CD14-positive monocyte (primary cell): Measurements from ENCODE around the gene TMEM218. TPM values are rescaled to one million over a fixed set of nuclear protein-coding genes. Genes with fewer than 3 reads are reported as not detected.

Source experiments
- DNase-seq, 3 donors: peaks; one replicate each; pipeline ENCODE4 v3.0.0-alpha.2; 2011 to 2022
- H2AFZ ChIP-seq: 2 replicates; pipeline ENCODE4 v1.6.0; 2012; ENCODE audit warnings: mild to moderate bottlenecking, low read depth, low read length, inconsistent platforms; ENCODE audit not compliant: insufficient read depth, poor library complexity, severe bottlenecking
- H3K27ac ChIP-seq, 2 donors: 1 replicate in 1 of 2; 2 replicates in 1 of 2; pipeline ENCODE4 v1.5.1; 2012 to 2013; ENCODE audit warnings: low read length in 2 of 2, control low read depth in 1 of 2, inconsistent platforms in 1 of 2, low read depth in 1 of 2, mild to moderate bottlenecking in 1 of 2
- H3K27me3 ChIP-seq, 2 donors: one replicate each; pipeline versions ENCODE4 v1.6.0 to v1.6.1; 2011 to 2013; ENCODE audit warnings: low read length in 2 of 2; ENCODE audit not compliant: control insufficient read depth in 2 of 2, insufficient read depth in 2 of 2
- H3K36me3 ChIP-seq, 2 donors: replicated peaks in 1 of 2; 1 replicate in 1 of 2; 2 replicates in 1 of 2; pipeline versions ENCODE4 v1.5.1 to v1.6.1; 2012 to 2013; ENCODE audit warnings: low read length in 2 of 2, control low read depth in 1 of 2, inconsistent platforms in 1 of 2, mild to moderate bottlenecking in 1 of 2; ENCODE audit not compliant: insufficient read depth in 2 of 2, control insufficient read depth in 1 of 2
- H3K4me1 ChIP-seq, 2 donors: 1 replicate in 1 of 2; 2 replicates in 1 of 2; pipeline versions ENCODE4 v1.5.1 to v1.6.1; 2012 to 2013; ENCODE audit warnings: low read length in 2 of 2, control low read depth in 1 of 2, inconsistent platforms in 1 of 2, mild to moderate bottlenecking in 1 of 2, moderate library complexity in 1 of 2; ENCODE audit not compliant: insufficient read depth in 2 of 2, control insufficient read depth in 1 of 2
- H3K4me2 ChIP-seq: replicated peaks from 2 replicates; pipeline ENCODE3; 2012; ENCODE audit warnings: low read length, moderate library complexity, mild to moderate bottlenecking; ENCODE audit not compliant: poor library complexity, severe bottlenecking; ENCODE audit errors: extremely low read depth
- H3K4me3 ChIP-seq, 3 experiments: fragments of 200-600 bp in 1 of 3; sonication (generic) in 1 of 3; replicated peaks in 1 of 3; 1 replicate in 2 of 3; 2 replicates in 1 of 3; pipeline ENCODE4 v1.5.1; 2011 to 2013; ENCODE audit warnings: low read length in 3 of 3, mild to moderate bottlenecking in 3 of 3, control low read depth in 2 of 3, low read depth in 2 of 3, inconsistent platforms in 1 of 3, moderate library complexity in 1 of 3
- H3K79me2 ChIP-seq: 2 replicates; pipeline ENCODE4 v1.6.0; 2012; ENCODE audit warnings: mild to moderate bottlenecking, control low read depth, inconsistent platforms, low read length, moderate library complexity; ENCODE audit not compliant: insufficient read depth
- H3K9ac ChIP-seq: 2 replicates; pipeline ENCODE4 v1.6.0; 2017; ENCODE audit warnings: low read length, mild to moderate bottlenecking; ENCODE audit not compliant: insufficient read depth, poor library complexity, severe bottlenecking
- H3K9me3 ChIP-seq, 2 donors: replicated peaks in 1 of 2; 1 replicate in 1 of 2; 2 replicates in 1 of 2; pipeline versions ENCODE4 v1.5.1 to v1.6.1; 2012 to 2013; ENCODE audit warnings: low read length in 2 of 2, control low read depth in 1 of 2; ENCODE audit not compliant: control insufficient read depth in 1 of 2, insufficient read depth in 1 of 2
- H4K20me1 ChIP-seq: 2 replicates; pipeline ENCODE4 v1.6.0; 2012; ENCODE audit warnings: mild to moderate bottlenecking, low read length, control low read depth, moderate library complexity; ENCODE audit not compliant: insufficient read depth
- H3K27ac Mint-ChIP-seq, 7 donors: one replicate each; pipeline ENCODE4 v1.8.0; 2020; ENCODE audit warnings: mild to moderate bottlenecking in 7 of 7, mixed read lengths in 7 of 7, moderate library complexity in 6 of 7, inconsistent platforms in 2 of 7
- H3K27me3 Mint-ChIP-seq, 3 donors: one replicate each; pipeline ENCODE4 v1.8.0; 2021 to 2022; ENCODE audit warnings: low read depth in 3 of 3, mild to moderate bottlenecking in 3 of 3, mixed read lengths in 3 of 3, moderate library complexity in 3 of 3, inconsistent platforms in 1 of 3
- H3K36me3 Mint-ChIP-seq, 2 donors: one replicate each; pipeline ENCODE4 v1.8.0; 2020; ENCODE audit warnings: mixed read lengths in 2 of 2, inconsistent platforms in 1 of 2, mild to moderate bottlenecking in 1 of 2
- H3K4me1 Mint-ChIP-seq: one replicate; pipeline ENCODE4 v1.8.0; 2020; ENCODE audit warnings: mild to moderate bottlenecking, mixed read lengths
- H3K4me3 Mint-ChIP-seq, 2 donors: one replicate each; pipeline ENCODE4 v1.8.0; 2020; ENCODE audit warnings: mild to moderate bottlenecking in 2 of 2, mixed read lengths in 2 of 2, moderate library complexity in 1 of 2
- H3K9me3 Mint-ChIP-seq, 7 donors: one replicate each; pipeline ENCODE4 v1.8.0; 2020 to 2022; ENCODE audit warnings: mixed read lengths in 7 of 7, mild to moderate bottlenecking in 6 of 7, moderate library complexity in 6 of 7, inconsistent platforms in 2 of 7
- CTCF ChIP-seq: fragments of 200-600 bp; IDR thresholded peaks from one replicate; pipeline ENCODE4 v1.8.0; 2022; ENCODE audit warnings: antibody characterized with exemption, mild to moderate bottlenecking
- WGBS: methylation state at CpG from one replicate; pipeline ENCODE4 v1.1.5; 2013; ENCODE audit warnings: missing lambda C conversion rate; ENCODE audit not compliant: insufficient coverage; 5-methylcytosine and 5-hydroxymethylcytosine counted together
- intact Hi-C, 2 donors: fragments of 100-400 bp; cut with micrococcal nuclease; formaldehyde crosslinking; loops; one replicate each; pipeline versions ENCODE4 v1.15.0 to v1.15.1; 2023
- polyA plus RNA-seq, 3 donors: library from polyadenylated mRNA; depleted of rRNA in 1 of 3; unstranded in 2 of 3; stranded (reverse) in 1 of 3; fragments of 300-500 nt in 2 of 3; fragments of >200 nt in 1 of 3; fragmentation: Illumina TruSeq in 2 of 3; gene quantifications; 1 replicate in 2 of 3; 2 replicates in 1 of 3; pipeline ENCODE4 v1.2.3, GENCODE V29; 2012 to 2021

The TMEM218 gene
- polyA plus RNA-seq, 3 donors = 40.3 to 57.7 (median 55.7) TPM

- Histone ChIP-seq H3K4me3 (no peak overlapping the region), H3K9ac (no peak overlapping the region), H3K27ac (no peak overlapping the region), H3K36me3 (peaks cover 85 to 98% of the 10 kb centered on the region in 2 donors), H2AFZ (no peak overlapping the region), H4K20me1 (no peaks in the 10 kb centered on the region), H3K4me1 (peaks cover 20 to 28% of the 10 kb centered on the region in 2 donors), H3K4me2 (no peak overlapping the region), H3K9me3 (no peaks in the 10 kb centered on the region), H3K79me2 (no peaks in the 10 kb centered on the region), H3K27me3 (no peaks in the 10 kb centered on the region)
- peaks cover 0 to 2% (median 0%) of the 10 kb centered on the region in 7 donors for H3K9me3 Mint-ChIP-seq
- DNase-seq = no peak
- 90% methylated on average over 8 of the region's 14 CpGs for WGBS
- no peak overlapping the region for H3K4me3 Mint-ChIP-seq
- intact Hi-C loops = no loop called here
- H3K27me3 Mint-ChIP-seq = peaks cover 0 to 9% (median 5%) of the 10 kb centered on the region in 3 donors
- peak overlapping the region in 2 of 7 donors; percentile 20 to 31 for H3K27ac Mint-ChIP-seq
- peaks cover 93 to 99% of the 10 kb centered on the region in 2 donors for H3K36me3 Mint-ChIP-seq
- H3K4me1 Mint-ChIP-seq = peaks cover 28% of the 10 kb centered on the region
- TF ChIP-seq CTCF = no peak
Measured at GRCh38 chr11:125081098-125081798, 30.2 kb downstream of the TMEM218 start.

- Histone ChIP-seq H3K4me2 (no peak overlapping the region), H3K4me3 (no peak overlapping the region), H3K27me3 (no peaks in the 10 kb centered on the region), H4K20me1 (no peaks in the 10 kb centered on the region), H3K4me1 (peaks cover 27 to 35% of the 10 kb centered on the region in 2 donors), H3K79me2 (no peaks in the 10 kb centered on the region), H2AFZ (no peak overlapping the region), H3K9me3 (no peaks in the 10 kb centered on the region), H3K9ac (no peak overlapping the region), H3K36me3 (peaks cover 77 to 94% of the 10 kb centered on the region in 2 donors), H3K27ac (peak overlapping the region in 1 of 2 donors; percentile 34)
- H3K36me3 Mint-ChIP-seq = peaks cover 90 to 96% of the 10 kb centered on the region in 2 donors
- peaks cover 0 to 2% (median 0%) of the 10 kb centered on the region in 7 donors for H3K9me3 Mint-ChIP-seq
- H3K4me1 Mint-ChIP-seq = peaks cover 35% of the 10 kb centered on the region
- no peak for DNase-seq
- H3K4me3 Mint-ChIP-seq = no peak overlapping the region
- peaks cover 0 to 9% (median 5%) of the 10 kb centered on the region in 3 donors for H3K27me3 Mint-ChIP-seq
- intact Hi-C loops = no loop called here
- WGBS = 88% methylated on average over 4 of the region's 12 CpGs
- peak overlapping the region in 4 of 7 donors; percentile 20 to 84 (median 40) for H3K27ac Mint-ChIP-seq
- TF ChIP-seq CTCF = no peak
Measured at GRCh38 chr11:125080531-125080911, 30.9 kb downstream of the TMEM218 start.
